Measurements from ENCODE around the gene SOX13. TPM values are rescaled to one million over a fixed set of nuclear protein-coding genes. Genes with fewer than 3 reads are reported as not detected.

SOX13 gene
- total RNA-seq, 1 experiment from 2014 or later, result 35.6 TPM

DNA sequence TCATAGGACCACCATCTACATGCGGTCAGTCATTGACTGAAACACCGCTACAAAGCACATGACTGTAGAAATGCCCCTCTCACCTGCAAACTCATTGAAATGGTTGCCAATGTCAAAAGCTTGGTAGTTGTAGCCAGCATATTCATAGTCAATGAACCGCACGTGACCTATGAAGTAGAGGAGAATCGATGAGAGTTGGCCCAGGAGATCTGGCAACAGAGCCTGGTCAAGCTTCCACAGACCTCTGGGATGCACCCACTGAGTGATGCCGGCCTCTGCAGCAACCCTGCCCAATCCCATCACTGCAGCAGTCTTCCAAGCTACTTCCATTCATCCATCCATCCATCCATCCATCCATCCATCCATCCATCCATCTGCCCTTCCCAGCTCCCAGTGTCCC, 67.0 kb downstream of the SOX13 start:
- ChIA-PET POLR2A (no interaction called here), RAD21 (ENCODE audit: low non-redundant PET in 1 of 2, low total read pairs in 2 of 2, uncharacterized antibody in 2 of 2, unreplicated experiment in 2 of 2) (no interaction called here), CTCF (interaction anchor here (2.1 kb wide), 1 partner anchor 22 kb away, joined by 4 read pairs; no protein-coding TSS in a partner anchor)
- no peak overlapping the region for H3K9ac ChIP-seq (ENCODE audit: low read length)
- H3K4me2 ChIP-seq (ENCODE audit: low read length), result no peak overlapping the region
- DNase-seq (ENCODE audit: low read depth, low spot score) (no peak), ATAC-seq (no peak)
- H3K4me3 ChIP-seq (replicated peaks in 1 of 2; ENCODE audit: low read depth in 1 of 2, low read length in 2 of 2), result no peak overlapping the region
- no peaks in the 10 kb centered on the region for H3K9me3 ChIP-seq (ENCODE audit: control insufficient read depth in 1 of 2, insufficient read depth in 1 of 2, low read depth in 1 of 2, low read length in 2 of 2)
- BruUV-seq (replicated peaks), result no TSS peak
- no peaks in the 10 kb centered on the region for H3K4me1 ChIP-seq (ENCODE audit: control insufficient read depth in 1 of 2, insufficient read depth in 2 of 2, low read length in 2 of 2)
- intact Hi-C loops (cut with micrococcal nuclease), result no loop called here
- H3K9me2 ChIP-seq (ENCODE audit: insufficient read depth), result no peaks in the 10 kb centered on the region
- no peaks in the 10 kb centered on the region for H4K20me1 ChIP-seq (ENCODE audit: insufficient read depth)
- TF ChIP-seq ELF1 (IDR thresholded peaks at IDR 0.05; ENCODE audit: borderline replicate concordance, low read depth) (no peak), ZFX (IDR thresholded peaks at IDR 0.05) (no peak), JUND (IDR thresholded peaks at IDR 0.05) (no peak), FOSL1 (IDR thresholded peaks at IDR 0.05; ENCODE audit: low read depth) (no peak), SRF (IDR thresholded peaks at IDR 0.05; ENCODE audit: low read depth) (no peak), ZNF274 (IDR thresholded peaks at IDR 0.05; ENCODE audit: low read depth, low read length) (no peak), CEBPB (IDR thresholded peaks at IDR 0.05; ENCODE audit: low read depth) (no peak), RAD21 (IDR thresholded peaks at IDR 0.05; ENCODE audit: low read depth) (no peak), EZH2 (IDR thresholded peaks at IDR 0.05) (no peak), SIN3A (IDR thresholded peaks at IDR 0.05; ENCODE audit: low read depth) (no peak), SP1 (IDR thresholded peaks at IDR 0.05; ENCODE audit: low read depth) (no peak), EGR1 (IDR thresholded peaks at IDR 0.05; ENCODE audit: low read depth) (no peak), POLR2AphosphoS5 (IDR thresholded peaks at IDR 0.05; ENCODE audit: low read depth, low read length) (no peak), YY1 (IDR thresholded peaks at IDR 0.05; ENCODE audit: extremely low read depth, insufficient replicate concordance, low read depth, low read length) (no peak)
- TF ChIP-seq, protein P1, sequence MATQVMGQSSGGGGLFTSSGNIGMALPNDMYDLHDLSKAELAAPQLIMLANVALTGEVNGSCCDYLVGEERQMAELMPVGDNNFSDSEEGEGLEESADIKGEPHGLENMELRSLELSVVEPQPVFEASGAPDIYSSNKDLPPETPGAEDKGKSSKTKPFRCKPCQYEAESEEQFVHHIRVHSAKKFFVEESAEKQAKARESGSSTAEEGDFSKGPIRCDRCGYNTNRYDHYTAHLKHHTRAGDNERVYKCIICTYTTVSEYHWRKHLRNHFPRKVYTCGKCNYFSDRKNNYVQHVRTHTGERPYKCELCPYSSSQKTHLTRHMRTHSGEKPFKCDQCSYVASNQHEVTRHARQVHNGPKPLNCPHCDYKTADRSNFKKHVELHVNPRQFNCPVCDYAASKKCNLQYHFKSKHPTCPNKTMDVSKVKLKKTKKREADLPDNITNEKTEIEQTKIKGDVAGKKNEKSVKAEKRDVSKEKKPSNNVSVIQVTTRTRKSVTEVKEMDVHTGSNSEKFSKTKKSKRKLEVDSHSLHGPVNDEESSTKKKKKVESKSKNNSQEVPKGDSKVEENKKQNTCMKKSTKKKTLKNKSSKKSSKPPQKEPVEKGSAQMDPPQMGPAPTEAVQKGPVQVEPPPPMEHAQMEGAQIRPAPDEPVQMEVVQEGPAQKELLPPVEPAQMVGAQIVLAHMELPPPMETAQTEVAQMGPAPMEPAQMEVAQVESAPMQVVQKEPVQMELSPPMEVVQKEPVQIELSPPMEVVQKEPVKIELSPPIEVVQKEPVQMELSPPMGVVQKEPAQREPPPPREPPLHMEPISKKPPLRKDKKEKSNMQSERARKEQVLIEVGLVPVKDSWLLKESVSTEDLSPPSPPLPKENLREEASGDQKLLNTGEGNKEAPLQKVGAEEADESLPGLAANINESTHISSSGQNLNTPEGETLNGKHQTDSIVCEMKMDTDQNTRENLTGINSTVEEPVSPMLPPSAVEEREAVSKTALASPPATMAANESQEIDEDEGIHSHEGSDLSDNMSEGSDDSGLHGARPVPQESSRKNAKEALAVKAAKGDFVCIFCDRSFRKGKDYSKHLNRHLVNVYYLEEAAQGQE (IDR thresholded peaks at IDR 0.05; ENCODE audit: low read depth), result no peak
- TF ChIP-seq, protein P2, sequence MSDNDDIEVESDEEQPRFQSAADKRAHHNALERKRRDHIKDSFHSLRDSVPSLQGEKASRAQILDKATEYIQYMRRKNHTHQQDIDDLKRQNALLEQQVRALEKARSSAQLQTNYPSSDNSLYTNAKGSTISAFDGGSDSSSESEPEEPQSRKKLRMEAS (IDR thresholded peaks at IDR 0.05), result no peak
- TF ChIP-seq, protein P3, sequence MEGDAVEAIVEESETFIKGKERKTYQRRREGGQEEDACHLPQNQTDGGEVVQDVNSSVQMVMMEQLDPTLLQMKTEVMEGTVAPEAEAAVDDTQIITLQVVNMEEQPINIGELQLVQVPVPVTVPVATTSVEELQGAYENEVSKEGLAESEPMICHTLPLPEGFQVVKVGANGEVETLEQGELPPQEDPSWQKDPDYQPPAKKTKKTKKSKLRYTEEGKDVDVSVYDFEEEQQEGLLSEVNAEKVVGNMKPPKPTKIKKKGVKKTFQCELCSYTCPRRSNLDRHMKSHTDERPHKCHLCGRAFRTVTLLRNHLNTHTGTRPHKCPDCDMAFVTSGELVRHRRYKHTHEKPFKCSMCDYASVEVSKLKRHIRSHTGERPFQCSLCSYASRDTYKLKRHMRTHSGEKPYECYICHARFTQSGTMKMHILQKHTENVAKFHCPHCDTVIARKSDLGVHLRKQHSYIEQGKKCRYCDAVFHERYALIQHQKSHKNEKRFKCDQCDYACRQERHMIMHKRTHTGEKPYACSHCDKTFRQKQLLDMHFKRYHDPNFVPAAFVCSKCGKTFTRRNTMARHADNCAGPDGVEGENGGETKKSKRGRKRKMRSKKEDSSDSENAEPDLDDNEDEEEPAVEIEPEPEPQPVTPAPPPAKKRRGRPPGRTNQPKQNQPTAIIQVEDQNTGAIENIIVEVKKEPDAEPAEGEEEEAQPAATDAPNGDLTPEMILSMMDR (IDR thresholded peaks at IDR 0.05 in 2 of 3, conservative IDR thresholded peaks at IDR 0.05 in 1 of 3; ENCODE audit: borderline replicate concordance in 1 of 3, insufficient read depth in 1 of 3, low read depth in 2 of 3, low read length in 2 of 3), result no peak
- H3K27me3 ChIP-seq (ENCODE audit: insufficient read depth, low read length), result no peaks in the 10 kb centered on the region
- H2AFZ ChIP-seq (ENCODE audit: low read depth, low read length, poor library complexity, severe bottlenecking), result no peak overlapping the region
- H3K36me3 ChIP-seq (ENCODE audit: control insufficient read depth in 1 of 2, insufficient read depth in 2 of 2, low read length in 2 of 2), result peaks cover 0 to 7% of the 10 kb centered on the region in 2 experiments; a peak in 1 of 4 replicates
- H3K27ac ChIP-seq (ENCODE audit: low read depth, low read length), result no peak overlapping the region
- no peaks in the 10 kb centered on the region for H3K79me2 ChIP-seq (ENCODE audit: insufficient read depth, low read length)
